GM21360 (cell line): Measurements from ENCODE around the gene DSCAM.

Source experiments
- ATAC-seq: cut with Tn5 transposase; IDR thresholded peaks from one replicate; pipeline ENCODE4 v1.9.1; 2021; ENCODE audit warnings: mild to moderate bottlenecking, moderate library complexity; ENCODE audit not compliant: unreplicated experiment

DSCAM gene

DNA sequence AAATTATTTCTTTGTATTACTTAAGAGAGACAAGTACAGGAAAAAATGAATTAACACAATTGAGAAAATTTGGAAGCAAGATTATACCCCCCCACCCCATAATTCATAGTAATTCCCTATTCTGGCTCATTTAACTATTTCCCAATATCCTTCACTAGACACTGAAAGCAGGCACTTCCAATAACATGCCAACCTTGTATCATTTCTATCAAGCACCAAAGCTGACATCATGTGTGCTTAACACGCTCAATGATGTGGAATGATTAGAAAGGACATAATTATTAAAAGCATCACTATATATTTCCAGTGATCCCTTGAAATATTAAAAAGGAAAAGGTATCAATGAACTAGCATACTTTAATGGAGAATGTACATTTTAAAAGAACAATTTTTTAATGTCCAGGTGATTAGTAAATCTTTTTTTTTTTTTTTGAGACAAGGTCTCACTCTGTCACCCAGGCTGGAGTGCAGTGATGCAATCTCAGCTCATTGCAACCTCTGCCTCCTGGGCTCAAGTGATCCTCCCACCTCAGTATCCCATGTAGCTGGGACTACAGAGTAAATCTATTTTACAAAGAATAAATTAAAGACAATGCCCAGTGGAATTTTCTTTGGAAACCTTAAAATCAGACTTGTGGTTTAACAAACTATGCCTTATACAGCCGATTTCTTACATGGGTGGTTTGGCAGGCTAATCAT lies 443.9 kb downstream of the DSCAM start:
- ATAC-seq = no peak

DNA sequence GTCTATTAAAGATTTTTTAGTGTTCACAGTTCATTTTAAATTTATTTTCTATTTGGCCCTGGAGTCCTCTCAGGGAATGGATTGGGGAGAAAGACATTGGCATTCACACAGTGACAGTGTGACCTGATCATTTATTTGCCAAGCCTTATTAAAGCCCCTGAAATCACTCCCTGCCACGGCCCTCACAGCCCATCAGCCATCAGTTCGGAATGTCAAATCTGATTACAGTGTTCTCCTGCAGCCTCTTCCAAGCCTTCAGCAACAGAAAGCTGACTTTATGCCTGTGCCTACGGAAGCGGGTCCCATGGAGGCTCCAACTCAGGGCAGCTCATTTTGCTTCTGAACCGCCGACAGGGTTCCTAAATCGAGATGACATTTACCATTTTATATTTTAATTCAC lies 451.2 kb downstream of the DSCAM start:
- no peak for ATAC-seq

DNA sequence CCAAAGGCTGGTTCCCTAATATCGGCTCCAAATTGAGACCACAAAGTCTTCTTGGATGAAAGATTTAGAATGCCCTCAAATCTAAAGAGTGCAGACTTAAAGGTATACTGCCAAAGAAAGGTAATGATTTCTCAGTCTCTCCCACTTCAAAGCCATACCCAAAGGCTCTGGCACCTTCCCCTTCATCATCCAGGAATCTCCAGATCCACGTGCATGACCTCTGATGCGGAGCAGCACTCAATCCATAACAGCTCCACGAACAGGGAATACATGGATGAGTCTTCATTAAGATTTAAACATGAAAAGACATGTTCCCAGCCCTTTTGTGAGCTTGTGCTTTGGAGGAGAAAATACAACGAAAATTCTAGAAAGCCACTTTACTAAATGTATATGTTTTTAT lies 453.9 kb downstream of the DSCAM start:
- no peak for ATAC-seq

DNA sequence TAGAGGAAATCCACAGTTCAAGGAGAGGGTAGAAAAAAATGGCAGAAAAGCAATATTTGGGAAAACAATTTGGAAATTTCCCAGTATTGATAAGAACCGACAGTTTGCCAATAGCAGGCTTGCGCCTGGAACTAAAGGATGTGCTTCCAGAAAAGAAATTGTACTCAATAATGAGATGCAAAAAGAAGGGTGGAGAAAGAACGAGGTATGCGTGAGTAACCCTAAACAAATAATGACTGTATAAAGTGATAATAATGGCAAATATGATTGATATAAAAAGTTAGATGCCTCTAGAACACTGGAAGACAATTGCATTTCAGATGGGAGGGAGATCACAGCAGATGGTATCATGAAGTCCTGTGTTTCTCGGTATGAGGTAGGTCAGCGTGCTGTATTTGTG lies 458.9 kb downstream of the DSCAM start:
- no peak for ATAC-seq

DNA sequence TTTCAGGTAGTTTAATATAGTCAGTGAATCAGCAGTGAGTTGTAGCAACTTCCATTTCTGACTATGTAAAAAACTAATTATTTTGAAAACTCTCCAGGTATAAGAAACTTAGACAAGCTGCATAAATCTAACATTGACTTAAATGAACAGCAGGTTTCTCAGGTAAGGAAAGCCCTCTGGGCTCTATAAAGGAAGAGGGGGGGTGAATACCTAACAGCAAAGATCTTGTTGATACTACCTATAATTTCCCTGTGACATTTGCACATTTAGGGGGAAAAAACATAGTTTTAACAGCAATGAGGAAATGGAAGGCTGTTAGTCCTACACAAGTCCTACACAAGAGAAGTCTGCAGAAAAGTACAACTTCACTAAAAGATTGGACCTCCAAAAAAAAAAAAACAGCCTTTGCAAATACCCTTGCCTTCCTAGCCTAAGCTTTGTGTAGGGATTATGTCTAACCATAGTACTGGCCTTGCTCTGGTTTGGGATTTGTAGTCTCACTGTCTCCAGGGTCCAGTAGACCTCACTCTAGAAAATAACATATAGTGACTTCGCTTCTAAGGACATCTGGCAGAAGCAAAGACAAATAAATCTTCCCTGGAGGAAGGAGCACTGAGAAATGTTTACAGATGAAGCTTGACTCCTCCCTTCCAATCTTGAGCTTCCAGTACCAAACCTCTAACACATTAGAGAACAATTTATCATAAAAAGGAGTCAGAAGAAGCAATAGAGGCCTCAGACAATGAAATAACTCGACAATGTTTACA lies 459.8 kb downstream of the DSCAM start:
- ATAC-seq = no peak

DNA sequence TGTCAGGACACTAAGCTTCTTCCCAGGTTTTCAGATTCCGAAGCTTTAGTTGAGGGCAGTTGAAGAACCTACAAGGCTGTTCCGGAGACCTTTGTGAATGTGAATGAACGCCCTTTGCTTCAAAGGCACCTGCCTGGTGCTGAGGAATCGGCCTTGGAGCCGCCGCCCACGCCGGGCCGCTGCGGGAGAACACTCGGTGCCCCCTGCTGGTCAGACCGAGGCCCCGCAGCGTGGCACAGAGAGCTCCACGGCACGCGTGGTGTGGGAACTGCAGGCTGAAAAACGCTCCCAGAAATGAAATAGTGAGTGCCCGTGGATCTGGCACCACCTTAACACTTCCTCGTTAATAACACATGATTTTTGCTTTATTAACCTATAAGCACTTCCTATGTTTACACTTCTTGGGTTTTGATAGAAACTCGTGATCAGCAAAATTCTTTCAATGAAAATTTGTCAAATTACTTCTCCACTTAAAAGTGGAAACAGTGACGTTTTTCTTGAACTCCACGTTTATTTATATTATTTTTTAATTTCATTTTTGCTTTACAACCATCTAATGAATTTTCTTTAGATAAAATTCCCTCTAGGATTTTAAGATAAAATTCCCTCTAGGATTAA lies 460.6 kb downstream of the DSCAM start:
- no peak for ATAC-seq

DNA sequence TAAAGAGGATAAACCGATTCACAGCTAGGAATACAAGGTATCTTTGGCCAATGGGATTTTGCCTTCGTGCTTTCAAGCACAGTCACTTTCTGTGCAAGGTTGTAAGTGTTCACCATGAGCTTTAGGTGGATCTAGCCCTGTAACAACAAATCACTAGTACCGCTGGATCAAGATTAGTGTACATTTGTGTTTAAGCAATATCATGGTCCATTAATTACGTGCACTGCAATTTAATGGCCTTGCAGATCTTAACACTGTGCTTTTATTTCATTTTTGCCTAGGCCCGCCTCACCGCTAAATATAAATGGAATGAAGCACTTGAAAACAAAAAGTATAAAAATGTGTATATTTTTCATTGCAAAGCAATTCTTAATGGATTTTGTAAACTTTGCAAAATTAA lies 461.1 kb downstream of the DSCAM start:
- ATAC-seq = no peak

DNA sequence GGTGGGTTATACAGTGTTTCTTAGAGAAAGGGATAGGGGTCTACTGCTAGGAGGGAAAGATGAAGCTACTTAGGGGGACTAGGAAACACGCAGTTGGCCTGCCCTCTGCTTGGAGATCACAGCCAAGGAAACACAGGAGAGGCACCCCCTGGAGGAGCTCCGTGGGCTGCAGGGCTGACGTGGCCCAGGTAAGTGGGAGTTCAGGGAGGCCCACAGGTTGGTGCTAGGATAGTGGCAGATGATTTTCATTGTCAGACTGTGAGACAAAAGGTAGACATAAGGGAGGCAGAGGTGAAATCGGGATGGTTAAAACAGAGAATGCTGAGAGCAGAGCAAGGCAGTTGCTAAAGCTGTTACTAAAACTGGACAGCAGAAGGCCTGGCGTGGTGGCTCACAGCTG lies 463.0 kb downstream of the DSCAM start:
- ATAC-seq = no peak

DNA sequence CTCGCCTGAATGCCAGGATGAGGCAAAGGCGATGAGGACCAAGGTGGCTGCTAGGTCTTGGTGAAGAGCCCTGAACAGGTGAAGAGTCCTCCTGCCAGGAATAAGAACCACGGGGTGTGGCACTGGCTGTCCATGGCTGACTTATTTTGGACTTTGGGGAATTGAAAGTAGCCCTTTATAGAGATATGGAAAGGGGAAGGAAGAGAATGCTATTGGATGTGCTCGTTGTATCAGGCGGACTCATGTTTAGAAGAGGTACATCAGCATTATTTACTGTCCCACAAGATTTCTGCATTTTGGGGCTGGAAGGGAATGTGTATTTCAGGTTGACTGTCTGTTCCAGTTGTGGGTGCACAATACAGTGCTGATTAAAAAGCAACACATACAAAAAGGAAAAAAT lies 465.8 kb downstream of the DSCAM start:
- ATAC-seq = no peak

DNA sequence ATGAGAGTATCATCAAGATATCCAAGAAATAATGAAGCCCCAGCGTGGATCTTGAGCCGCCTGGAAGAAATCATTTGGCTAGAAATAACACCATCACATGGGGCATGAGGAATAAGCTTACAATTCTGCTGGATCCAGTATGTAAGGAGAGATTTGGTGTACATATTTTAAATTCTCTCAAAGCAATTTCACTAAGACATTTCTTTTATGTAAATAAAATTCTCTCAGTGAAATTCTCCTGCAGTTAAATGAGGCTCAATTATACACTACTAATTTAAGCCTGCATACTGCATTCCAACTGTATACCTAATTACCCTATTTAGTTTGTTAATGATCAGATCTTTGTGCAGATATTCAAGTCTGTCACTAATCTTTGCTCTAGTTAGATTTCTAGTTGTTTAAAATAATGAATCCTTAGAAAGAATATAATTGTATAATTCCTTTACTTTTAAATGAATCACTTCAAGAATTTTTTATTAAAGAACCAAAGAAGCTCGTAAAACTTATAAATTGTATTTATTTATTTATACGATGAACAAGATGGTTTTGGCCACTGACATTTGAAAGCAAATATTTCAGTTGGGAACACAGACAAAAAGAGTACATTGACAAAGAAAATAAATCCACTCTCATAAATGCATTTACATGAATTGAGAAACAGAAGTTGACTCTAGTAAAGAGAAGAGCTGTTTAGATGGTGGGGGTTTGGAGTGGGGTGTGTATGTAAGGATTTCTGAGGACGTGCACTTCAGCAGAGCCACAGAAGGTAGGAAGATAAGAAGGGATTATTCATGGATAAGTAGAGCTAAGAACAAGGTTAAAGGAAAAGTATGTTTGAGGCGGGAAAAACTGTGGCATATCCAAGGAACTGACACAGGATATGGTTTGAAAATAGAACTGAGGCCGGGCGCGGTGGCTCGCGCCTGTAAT lies 466.8 kb downstream of the DSCAM start:
- ATAC-seq = no peak

DNA sequence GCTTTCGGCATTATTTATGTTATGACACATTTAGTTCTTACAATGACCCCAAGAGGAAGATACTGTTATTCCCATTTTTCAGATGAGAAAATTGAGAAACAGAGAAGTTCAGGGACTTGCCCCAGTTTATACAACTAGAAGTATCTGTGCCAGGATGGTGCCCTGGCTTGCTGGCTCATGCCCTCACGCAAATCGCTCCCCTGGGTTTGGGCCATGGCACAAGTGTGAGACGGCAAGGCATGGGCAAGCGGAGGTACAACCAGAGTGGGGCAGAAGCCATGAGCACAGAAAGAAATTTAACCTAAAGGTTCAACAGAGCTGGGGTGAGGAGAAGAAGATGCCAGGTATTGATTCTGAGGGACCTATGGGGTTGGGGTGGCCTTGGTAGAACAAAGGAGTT lies 469.8 kb downstream of the DSCAM start:
- ATAC-seq = no peak

DNA sequence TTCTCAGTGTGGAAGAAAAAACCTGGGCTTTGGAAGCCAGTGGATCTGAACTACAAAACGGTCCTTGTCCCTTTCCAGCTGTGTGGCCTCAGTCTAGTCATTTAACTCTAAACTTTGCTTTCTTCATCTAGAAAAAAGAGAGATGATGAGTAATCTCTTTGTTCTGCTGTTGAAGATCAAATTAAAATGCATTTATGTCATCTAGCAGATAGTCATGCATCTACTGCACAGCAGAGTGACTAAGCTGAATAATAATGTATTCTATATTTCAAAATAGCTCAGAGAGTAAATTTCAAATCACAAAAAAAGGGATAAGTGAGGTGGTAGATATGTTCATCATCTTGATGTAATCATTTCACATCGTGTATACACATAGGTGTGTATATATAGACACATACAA lies 473.2 kb downstream of the DSCAM start:
- no peak for ATAC-seq

DNA sequence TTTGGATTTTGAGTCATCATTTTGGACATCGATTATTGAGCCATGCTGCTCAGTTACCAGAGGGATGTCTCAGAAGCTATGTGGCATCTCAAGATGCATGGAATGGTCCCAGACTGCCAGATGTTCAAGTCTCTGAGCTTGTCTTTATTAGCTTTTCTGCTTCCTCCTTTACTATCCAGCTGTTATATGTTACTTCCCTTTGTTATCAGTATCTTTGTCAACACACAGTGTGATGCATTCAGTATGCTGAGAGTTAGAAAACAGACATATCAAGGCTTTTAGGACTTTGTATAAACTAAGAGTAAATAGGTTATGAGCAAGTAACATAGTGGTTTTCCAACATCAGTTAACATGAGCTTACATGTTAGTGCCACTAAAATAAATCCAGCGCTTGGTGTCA lies 474.5 kb downstream of the DSCAM start:
- no peak for ATAC-seq

DNA sequence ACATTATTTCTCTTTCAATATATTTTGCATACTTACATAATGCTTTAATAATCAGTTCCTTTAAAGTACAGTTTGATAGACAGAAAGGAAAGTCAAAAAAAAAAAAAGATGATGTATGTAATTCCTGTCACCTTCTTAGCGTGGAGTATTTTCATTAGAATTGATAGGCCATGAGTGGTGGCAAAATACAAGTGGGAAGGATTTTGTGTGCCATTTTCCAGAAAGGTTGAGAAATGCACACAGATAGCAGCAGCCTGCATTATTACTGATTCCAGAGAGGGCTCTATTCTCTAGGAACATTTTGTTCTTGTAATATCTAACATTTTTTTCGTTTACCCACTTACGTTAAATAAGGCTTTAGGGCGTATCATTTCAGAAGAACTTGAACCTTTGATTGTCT lies 475.6 kb downstream of the DSCAM start:
- ATAC-seq = no peak

DNA sequence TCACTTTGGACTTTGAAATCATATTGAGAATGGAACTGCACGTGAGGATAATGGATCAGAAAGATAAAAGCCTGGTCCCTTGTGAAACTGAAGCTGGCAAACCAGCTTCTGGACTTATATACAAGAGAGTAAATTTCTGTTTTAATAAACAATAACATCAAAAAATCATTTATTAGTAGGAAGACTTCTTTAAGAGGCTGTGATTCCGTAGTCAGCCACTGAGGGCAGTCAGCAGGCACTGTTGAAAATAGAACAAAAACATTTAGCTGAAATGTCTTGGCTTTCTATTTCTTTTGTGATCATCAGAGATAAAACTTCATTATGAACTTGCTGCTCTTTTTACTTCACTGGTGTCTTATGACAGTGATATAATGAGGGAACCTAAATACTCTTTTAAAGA lies 490.3 kb downstream of the DSCAM start:
- no peak for ATAC-seq

DNA sequence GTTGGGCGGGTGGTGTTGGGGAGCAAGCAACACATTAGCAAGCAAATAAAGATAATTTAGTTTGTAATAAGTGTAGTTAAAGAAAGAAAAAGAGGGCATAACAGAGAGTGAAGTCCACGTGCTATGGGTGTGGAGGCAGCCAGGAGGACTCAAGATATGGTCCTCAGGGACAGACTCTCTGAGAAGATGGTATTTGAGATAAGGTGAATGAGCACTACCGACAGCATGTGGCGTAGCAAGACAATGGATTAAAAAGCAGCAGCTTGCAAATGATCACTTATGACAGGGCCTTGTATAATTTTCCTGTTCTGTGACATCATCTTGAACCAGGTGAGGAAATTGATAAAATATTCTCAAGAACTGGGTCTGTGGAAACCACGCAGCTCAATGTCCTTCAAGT lies 491.9 kb downstream of the DSCAM start:
- ATAC-seq = no peak

DNA sequence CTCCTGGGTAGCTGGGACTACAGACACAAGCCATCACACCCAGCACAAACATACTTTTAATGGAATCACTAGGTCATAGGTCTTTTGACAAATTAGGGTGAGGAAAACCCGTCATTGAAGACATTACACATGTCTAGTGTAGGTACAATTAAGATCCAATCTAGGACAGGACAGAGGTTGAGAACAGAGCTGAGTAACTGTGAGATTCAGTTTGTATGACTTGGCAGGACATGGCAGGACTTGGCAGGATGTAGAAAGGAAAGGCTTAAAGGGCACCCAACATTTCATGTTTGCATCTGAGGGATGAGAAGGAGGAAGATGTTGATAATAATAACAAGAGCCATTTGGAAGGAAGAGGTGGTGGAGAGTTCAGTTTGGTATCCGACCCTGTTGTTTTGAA lies 496.0 kb downstream of the DSCAM start:
- no peak for ATAC-seq

DNA sequence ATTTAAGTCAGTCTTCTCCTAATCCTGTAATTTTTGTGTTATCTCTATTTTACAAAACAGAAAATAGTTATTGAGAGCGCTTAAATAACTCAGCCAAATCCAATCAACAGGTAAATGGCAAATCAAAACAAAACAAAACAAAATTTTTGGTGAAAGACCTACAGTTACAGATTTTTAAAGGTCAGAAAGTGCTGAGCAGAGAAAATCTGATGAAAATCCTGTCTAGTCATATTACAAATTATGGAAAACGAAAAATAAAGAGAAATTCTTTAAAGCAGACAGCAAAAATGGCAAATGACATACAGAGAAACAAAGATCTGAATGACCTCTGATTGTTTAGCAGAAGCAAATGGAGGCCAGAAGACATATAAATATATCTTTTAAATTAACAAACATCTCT lies 497.4 kb downstream of the DSCAM start:
- no peak for ATAC-seq

DNA sequence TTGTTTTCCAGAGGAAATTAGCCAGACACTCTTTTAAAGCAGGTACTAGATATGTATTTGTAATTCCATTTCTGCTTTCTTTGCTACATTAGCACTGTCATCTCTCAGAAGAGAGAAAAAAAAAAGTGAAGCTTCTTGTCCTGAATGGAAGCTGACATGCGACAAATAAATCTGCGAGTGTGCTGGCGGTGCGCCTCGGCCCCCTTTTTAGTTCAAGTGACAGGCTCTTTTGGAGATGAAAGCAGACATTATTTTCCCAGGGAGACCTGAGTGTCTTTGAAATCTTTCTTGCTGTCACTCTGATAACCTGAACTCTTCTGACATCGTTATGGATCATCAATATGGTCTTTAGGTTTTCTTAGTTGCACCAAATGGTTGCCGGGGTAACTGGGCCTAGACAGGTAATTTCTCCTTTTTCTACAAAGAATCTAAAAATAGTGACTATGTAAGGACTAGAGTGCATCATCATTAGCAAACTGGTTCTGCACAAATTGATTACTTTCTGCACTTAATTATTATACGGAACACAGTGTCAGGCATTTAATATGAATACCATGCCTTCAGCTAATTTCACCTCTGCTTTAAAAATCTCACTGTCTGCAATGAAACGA lies 501.1 kb downstream of the DSCAM start:
- ATAC-seq = no peak

DNA sequence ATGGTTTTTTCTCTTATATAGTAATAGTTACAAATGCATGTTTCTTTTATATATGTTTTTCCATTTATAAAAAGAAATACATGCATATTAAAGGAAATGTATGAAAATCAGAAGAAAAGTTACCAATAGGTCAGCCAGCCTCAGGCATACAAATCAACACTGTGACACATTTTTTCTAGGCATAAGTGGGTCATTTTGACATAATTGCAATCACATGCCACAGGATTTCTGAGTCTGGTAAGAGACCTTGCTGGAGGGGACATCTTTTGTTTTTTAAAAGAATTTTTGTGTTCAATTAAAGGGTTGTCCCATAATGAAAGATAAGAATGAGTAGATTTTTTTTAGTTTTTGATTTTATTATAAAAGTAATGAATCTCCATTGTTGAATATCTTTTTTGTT lies 506.6 kb downstream of the DSCAM start:
- no peak for ATAC-seq

DNA sequence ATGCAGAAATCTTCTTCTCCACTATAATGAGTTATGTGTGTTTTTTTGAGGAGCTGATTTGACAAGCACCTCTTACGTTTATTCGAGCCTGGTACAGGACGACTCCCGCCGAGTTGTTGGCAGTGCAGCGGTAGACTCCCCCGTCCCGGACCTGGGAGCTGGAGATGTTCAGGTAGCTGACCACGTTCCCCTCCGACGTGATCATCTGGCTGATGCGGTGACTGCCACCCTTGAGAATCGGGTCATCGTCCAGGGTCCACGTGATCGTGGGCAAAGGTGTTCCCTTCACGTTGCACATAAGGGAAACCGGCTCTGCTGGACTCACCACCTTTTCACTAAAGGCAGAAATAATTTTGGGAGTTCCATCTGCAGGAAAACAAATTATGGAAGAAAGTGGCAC lies 507.9 kb downstream of the DSCAM start:
- ATAC-seq = no peak
